Esophagus squamous epithelium (tissue), 5 donors: ENCODE data around the gene TMEM184A. TPM values are rescaled to one million over a fixed set of nuclear protein-coding genes. Genes with fewer than 3 reads are reported as not detected.

Experiments
- DNase-seq: peaks from one replicate; lab custom pipeline; 2025; lab: John Stamatoyannopoulos, UW
- H3K27ac ChIP-seq, 4 donors: fragments of 200-600 bp; sonication (generic); one replicate each; pipeline ENCODE4 v1.5.1; 2016 to 2019; ENCODE audit warnings: mild to moderate bottlenecking in 1 of 4
- H3K27me3 ChIP-seq, 4 donors: fragments of 200-600 bp; sonication (generic); 1 replicate in 3 of 4; 2 replicates in 1 of 4; pipeline versions ENCODE4 v1.5.1 to v1.6.0; 2017 to 2021; ENCODE audit warnings: antibody characterized with exemption in 1 of 4
- H3K36me3 ChIP-seq, 3 donors: fragments of 200-600 bp; sonication (generic); one replicate each; pipeline ENCODE4 v1.5.1; 2016 to 2019
- H3K4me1 ChIP-seq, 3 donors: fragments of 200-600 bp; sonication (generic); one replicate each; pipeline ENCODE4 v1.5.1; 2017 to 2019
- H3K4me3 ChIP-seq, 4 donors: fragments of 200-600 bp; sonication (generic); 1 replicate in 3 of 4; 2 replicates in 1 of 4; pipeline ENCODE4 v1.5.1; 2016 to 2019; ENCODE audit warnings: mild to moderate bottlenecking in 2 of 4, moderate library complexity in 1 of 4
- H3K9me3 ChIP-seq, 3 donors: fragments of 200-600 bp; sonication (generic); one replicate each; pipeline ENCODE4 v1.5.1; 2016 to 2019
- POLR2A ChIP-seq, 4 donors: fragments of 450-650 bp; IDR thresholded peaks; one replicate each; pipeline ENCODE4 v1.6.1; 2017; ENCODE audit warnings: antibody characterized with exemption in 4 of 4, mild to moderate bottlenecking in 4 of 4, moderate library complexity in 3 of 4
- WGBS, 2 donors: methylation state at CpG; one replicate each; pipeline ENCODE4 v1.1.5; 2018; 5-methylcytosine and 5-hydroxymethylcytosine counted together
- intact Hi-C: fragments of 100-400 bp; cut with DNase I; formaldehyde crosslinking; loops from one replicate; pipeline ENCODE4 v1.15.0; 2022
- total RNA-seq, 4 donors: library from RNA; depleted of rRNA; stranded (reverse); fragments of >200 nt; gene quantifications; one replicate each; pipeline ENCODE4 v1.1.0, GENCODE V29; 2016
- TF ChIP-seq, protein P1 (sequence below), 6 experiments: fragments of 450-650 bp in 4 of 6; fragments of 200-600 bp in 2 of 6; sonication (generic) in 2 of 6; IDR thresholded peaks; one replicate each; pipeline ENCODE4 v1.5.1; 2016 to 2019; ENCODE audit warnings: antibody characterized with exemption in 6 of 6, mild to moderate bottlenecking in 4 of 6, moderate library complexity in 4 of 6
- donor health status: DM: yes; HTN: yes; CAD: no.

TMEM184A gene
- total RNA-seq, 4 donors from 2014 or later = 56.7 to 204 (median 98.9) TPM

DNA sequence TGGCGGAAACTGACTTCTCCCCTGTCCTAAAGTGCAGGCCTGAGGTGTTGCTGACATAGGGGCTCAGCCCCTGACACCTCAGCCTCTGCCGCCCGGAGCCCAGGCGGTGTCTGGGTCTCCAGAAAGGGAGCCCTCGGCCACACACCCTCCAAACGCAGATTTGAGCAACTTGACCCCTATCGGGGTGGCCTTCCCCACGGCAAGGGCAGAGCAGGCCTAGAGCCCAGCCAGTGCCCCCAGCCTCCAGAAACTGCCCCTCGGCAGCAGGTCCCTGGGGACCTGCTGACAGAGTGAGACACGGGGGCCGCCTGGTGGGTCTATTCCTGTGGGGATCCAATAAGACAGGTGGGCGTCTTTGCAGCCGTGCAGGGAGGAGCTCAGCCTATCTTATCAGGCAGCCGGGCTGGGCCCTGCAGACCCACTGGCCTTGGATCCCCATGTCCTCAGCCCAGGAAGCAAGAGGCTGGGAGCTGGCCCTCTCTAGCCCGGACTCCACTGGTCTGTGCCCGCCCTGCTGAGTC lies 11.0 kb downstream of the TMEM184A start:
- WGBS, 2 donors = 100% methylated on average over 2 of the region's 16 CpGs; no CpG with 5 or more reads in 1 of the 2 donors
- Histone ChIP-seq H3K36me3 (peaks cover 14 to 97% (median 20%) of the 10 kb centered on the region in 3 donors), H3K9me3 (no peaks in the 10 kb centered on the region), H3K27ac (peak overlapping the region; percentile 23 to 71 (median 58)), H3K27me3 (no peaks in the 10 kb centered on the region), H3K4me1 (peaks cover 16 to 39% (median 16%) of the 10 kb centered on the region in 3 donors), H3K4me3 (no peak overlapping the region)
- TF ChIP-seq, protein P1, sequence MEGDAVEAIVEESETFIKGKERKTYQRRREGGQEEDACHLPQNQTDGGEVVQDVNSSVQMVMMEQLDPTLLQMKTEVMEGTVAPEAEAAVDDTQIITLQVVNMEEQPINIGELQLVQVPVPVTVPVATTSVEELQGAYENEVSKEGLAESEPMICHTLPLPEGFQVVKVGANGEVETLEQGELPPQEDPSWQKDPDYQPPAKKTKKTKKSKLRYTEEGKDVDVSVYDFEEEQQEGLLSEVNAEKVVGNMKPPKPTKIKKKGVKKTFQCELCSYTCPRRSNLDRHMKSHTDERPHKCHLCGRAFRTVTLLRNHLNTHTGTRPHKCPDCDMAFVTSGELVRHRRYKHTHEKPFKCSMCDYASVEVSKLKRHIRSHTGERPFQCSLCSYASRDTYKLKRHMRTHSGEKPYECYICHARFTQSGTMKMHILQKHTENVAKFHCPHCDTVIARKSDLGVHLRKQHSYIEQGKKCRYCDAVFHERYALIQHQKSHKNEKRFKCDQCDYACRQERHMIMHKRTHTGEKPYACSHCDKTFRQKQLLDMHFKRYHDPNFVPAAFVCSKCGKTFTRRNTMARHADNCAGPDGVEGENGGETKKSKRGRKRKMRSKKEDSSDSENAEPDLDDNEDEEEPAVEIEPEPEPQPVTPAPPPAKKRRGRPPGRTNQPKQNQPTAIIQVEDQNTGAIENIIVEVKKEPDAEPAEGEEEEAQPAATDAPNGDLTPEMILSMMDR (IDR thresholded peaks at IDR 0.05) = no peak
- no peak for TF ChIP-seq POLR2A (IDR thresholded peaks at IDR 0.05)
- intact Hi-C loops = no loop called here
- DNase-seq = no peak

DNA sequence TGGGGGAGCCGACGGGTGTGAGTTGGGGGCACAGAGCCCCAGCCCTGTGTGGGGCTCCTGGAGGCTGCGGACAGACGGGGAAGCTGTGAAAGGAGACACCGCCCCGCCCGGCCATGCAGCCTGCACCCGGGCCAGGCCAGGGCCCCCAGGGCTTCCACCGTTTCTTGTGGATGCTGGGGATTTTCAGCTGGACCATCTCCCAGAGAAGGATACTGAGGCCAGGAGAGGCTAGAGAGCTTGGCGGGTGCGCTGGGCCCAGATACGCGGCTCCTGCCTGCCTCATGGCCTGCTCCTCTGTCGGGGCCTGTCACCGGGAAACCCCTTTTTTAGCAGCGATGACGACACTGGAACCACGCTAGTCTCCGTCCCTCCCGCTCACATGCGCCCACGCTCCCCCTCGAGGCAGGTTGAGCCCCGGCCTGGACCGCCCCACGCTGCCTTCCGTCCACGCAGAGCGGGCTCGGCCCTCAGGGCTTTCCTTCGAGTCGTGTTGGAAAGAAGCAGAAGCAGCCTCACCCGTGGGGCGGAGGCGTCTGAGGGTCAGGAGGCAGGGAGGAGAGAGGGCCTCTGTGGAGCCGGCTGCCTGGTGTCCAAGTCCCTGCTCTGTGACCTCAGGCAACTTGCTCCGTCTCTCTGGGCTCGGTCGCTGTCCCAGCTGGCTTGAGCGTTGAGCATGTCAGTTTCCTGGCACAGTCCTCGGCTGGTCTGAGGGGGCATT lies 11.7 kb downstream of the TMEM184A start:
- H3K4me1 ChIP-seq = peaks cover 16 to 39% (median 16%) of the 10 kb centered on the region in 3 donors
- no peaks in the 10 kb centered on the region for H3K27me3 ChIP-seq
- H3K9me3 ChIP-seq = no peaks in the 10 kb centered on the region
- H3K27ac ChIP-seq = peak overlapping the region; percentile 44 to 71 (median 58)
- 46 to 88% methylated on average over 5 to 11 of the region's 41 CpGs for WGBS, 2 donors
- no peak overlapping the region for H3K4me3 ChIP-seq
- no peak for DNase-seq
- intact Hi-C loops = no loop called here
- TF ChIP-seq, protein P1 (IDR thresholded peaks at IDR 0.05) = no peak
- peaks cover 20 to 97% (median 26%) of the 10 kb centered on the region in 3 donors for H3K36me3 ChIP-seq

GRCh38 chr7:1543826-1544177 lies 12.2 kb downstream of the TMEM184A start:
- no peaks in the 10 kb centered on the region for H3K27me3 ChIP-seq
- no peak for TF ChIP-seq POLR2A (IDR thresholded peaks at IDR 0.05)
- TF ChIP-seq, protein P1 (IDR thresholded peaks at IDR 0.05) = no peak
- no peaks in the 10 kb centered on the region for H3K9me3 ChIP-seq
- peak overlapping the region; percentile 44 to 71 (median 58) for H3K27ac ChIP-seq
- intact Hi-C loops = no loop called here
- whole genome bisulfite sequencing, 2 donors = 26 to 35% methylated on average over 3 of the region's 6 CpGs
- H3K4me1 ChIP-seq = peaks cover 16 to 42% (median 16%) of the 10 kb centered on the region in 3 donors
- H3K36me3 ChIP-seq = peaks cover 24 to 97% (median 27%) of the 10 kb centered on the region in 3 donors
- no peak overlapping the region for H3K4me3 ChIP-seq
- no peak for DNase-seq

DNA sequence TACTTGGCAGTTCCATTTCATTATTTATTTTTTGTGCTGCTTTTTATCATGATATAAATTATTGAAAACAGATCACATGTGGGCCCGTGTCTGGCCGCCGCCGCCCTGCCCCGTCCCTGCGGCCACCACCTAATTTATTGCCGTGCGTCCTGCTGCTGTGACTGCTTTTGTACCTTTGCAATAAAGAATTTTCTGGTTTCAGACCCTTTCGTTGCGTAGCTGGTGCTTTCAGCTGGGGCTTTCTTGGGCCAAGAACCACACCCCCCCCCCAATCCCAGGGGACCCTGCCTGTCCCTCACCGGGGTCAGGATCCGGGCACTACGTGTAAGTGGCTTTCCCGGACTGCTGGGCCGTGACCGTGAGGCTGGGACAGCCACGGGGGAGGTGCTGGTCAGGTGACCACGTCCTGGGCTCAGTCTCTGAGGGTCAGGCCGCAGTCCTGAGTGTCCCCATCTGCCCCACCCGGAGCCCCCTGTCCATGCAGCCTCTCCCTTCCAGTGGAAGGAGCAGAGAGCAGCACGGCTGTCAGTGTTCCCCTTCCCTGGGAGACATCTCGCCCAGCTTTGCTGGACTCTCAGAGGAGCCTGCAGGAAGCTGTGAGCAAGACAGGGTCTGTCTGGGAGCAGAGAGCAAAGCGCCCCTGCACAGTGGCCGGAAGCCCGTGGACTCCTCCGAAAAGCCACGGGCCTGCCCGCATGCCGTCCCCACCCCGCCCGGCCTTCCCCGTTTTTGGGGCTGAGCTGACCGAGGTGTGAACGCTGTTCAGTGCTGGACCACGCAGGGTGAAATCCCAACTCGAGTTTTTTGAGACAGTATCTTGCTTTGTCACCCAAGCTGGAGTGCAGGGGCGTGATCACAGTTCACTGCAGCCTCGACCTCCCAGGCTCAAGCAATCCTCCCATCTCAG lies 12.9 kb downstream of the TMEM184A start:
- 82 to 89% methylated on average over 12 to 16 of the region's 38 CpGs for WGBS, 2 donors
- DNase-seq = no peak

More for the DNA sequence above, 12.9 kb downstream of the TMEM184A start:
- H3K27ac ChIP-seq = peak overlapping the region; percentile 16 to 71 (median 58)
- no peaks in the 10 kb centered on the region for H3K27me3 ChIP-seq
- H3K4me1 ChIP-seq = peaks cover 21 to 49% (median 21%) of the 10 kb centered on the region in 3 donors
- TF ChIP-seq POLR2A (IDR thresholded peaks at IDR 0.05) = no peak
- TF ChIP-seq, protein P1 (IDR thresholded peaks at IDR 0.05) = no peak
- no peak overlapping the region for H3K4me3 ChIP-seq
- H3K9me3 ChIP-seq = no peaks in the 10 kb centered on the region
- intact Hi-C loops = no loop called here
- peaks cover 24 to 97% (median 27%) of the 10 kb centered on the region in 3 donors for H3K36me3 ChIP-seq
